ENCODE data around the gene RETREG3.

The RETREG3 gene

GRCh38 chr17:42612013-42612412 lies 2.8 kb upstream of the RETREG3 start:
- no peak for DNase-seq

GRCh38 chr17:42609814-42610801 lies 934 bp upstream of the RETREG3 start:
- peak in 1 of 2 experiments; percentile 8 for DNase-seq

GRCh38 chr17:42608305-42609181 lies 631 bp downstream of the RETREG3 start:
- DNase-seq: peak in 1 of 2 experiments; percentile 3

- DNase-seq: no peak
Measured at GRCh38 chr17:42607769-42608168, 1.4 kb downstream of the RETREG3 start.

- DNase-seq: no peak
Measured at GRCh38 chr17:42603318-42603717, 5.9 kb downstream of the RETREG3 start.

- DNase-seq: no peak
Measured at GRCh38 chr17:42598905-42599304, 10.3 kb downstream of the RETREG3 start.

- DNase-seq: no peak
Measured at GRCh38 chr17:42596386-42596785, 12.8 kb downstream of the RETREG3 start.

- no peak for DNase-seq
Measured at GRCh38 chr17:42591411-42591810, 17.8 kb downstream of the RETREG3 start.

GRCh38 chr17:42590886-42591285 lies 18.3 kb downstream of the RETREG3 start:
- no peak for DNase-seq

GRCh38 chr17:42586514-42587230 lies 22.5 kb downstream of the RETREG3 start:
- no peak for DNase-seq

- DNase-seq: no peak
Measured at GRCh38 chr17:42585353-42585752, 23.8 kb downstream of the RETREG3 start.

- no peak for DNase-seq
Measured at GRCh38 chr17:42584880-42585279, 24.3 kb downstream of the RETREG3 start.

- no peak for DNase-seq
Measured at GRCh38 chr17:42581744-42582270, 27.4 kb downstream of the RETREG3 start.

- no peak for DNase-seq
Measured at GRCh38 chr17:42579794-42580551, 29.2 kb downstream of the RETREG3 start.

- peak; percentile 69 to 71 for DNase-seq
Measured at GRCh38 chr17:42578282-42578869, 30.8 kb downstream of the RETREG3 start.

GRCh38 chr17:42577532-42578281 lies 31.5 kb downstream of the RETREG3 start, which contains the start of gene PSMC3IP:
Gene PSMC3IP (minus strand): TSS chr17:42577729. CDS start chr17:42577686, 43 bp downstream.
- DNase-seq: peak; percentile 87 to 90

GRCh38 chr17:42577140-42577531 lies 32.0 kb downstream of the RETREG3 start:
- DNase-seq: no peak

- DNase-seq: no peak
Measured at GRCh38 chr17:42574463-42574862, 34.7 kb downstream of the RETREG3 start.

- no peak for DNase-seq
Measured at GRCh38 chr17:42573095-42573494, 36.1 kb downstream of the RETREG3 start.

GRCh38 chr17:42571435-42572225 lies 37.5 kb downstream of the RETREG3 start:
- no peak for DNase-seq
